ENCODE measurements around the gene CASD1. TPM values are rescaled to one million over a fixed set of nuclear protein-coding genes. Genes with fewer than 3 reads are reported as not detected.

Gene CASD1
- 19.2 TPM for total RNA-seq
- long read RNA-seq, transcript CASD1-201 (18 exons, 3,942 nt) = major isoform, 32 of 43 reads
- long read RNA-seq, partial matches to known transcripts = 3 of 43 reads
- long read RNA-seq, other reads (novel, unspliced or antisense) = 7 of 43 reads

GRCh38 chr7:94509264-94509886 lies at the start of gene CASD1:
Gene CASD1 (plus strand): TSS chr7:94509809. CDS start chr7:94510085, 276 bp downstream.
- intact Hi-C loops (cut with micrococcal nuclease) = no loop called here
- DNase-seq = peak; percentile 63

GRCh38 chr7:94466516-94466915 lies 43.1 kb upstream of the CASD1 start:
- Histone ChIP-seq H3K4me1 (no peaks in the 10 kb centered on the region), H3K36me3 (no peaks in the 10 kb centered on the region), H3K27ac (replicated peaks) (no peak overlapping the region), H3K9me3 (replicated peaks) (peaks cover 11% of the 10 kb centered on the region), H3K27me3 (ENCODE audit: low read depth) (no peaks in the 10 kb centered on the region), H3K4me3 (no peak overlapping the region)
- intact Hi-C loops (cut with micrococcal nuclease) = no loop called here
- TF ChIP-seq CTCF (IDR thresholded peaks at IDR 0.05; ENCODE audit: borderline replicate concordance) = no peak
- no peak for DNase-seq

More at GRCh38 chr7:94509264-94509886, at the start of gene CASD1:
- TF ChIP-seq CTCF (IDR thresholded peaks at IDR 0.05; ENCODE audit: borderline replicate concordance) = no peak
- Histone ChIP-seq H3K4me1 (peaks cover 51% of the 10 kb centered on the region), H3K27me3 (ENCODE audit: low read depth) (no peaks in the 10 kb centered on the region), H3K27ac (replicated peaks) (peak within 1 kb of the TSS; percentile 95), H3K4me3 (peak within 1 kb of the TSS; percentile 96), H3K36me3 (no peaks in the 10 kb centered on the region), H3K9me3 (replicated peaks) (no peaks in the 10 kb centered on the region)

- H3K4me3 ChIP-seq = no peak overlapping the region
- H3K4me1 ChIP-seq = no peaks in the 10 kb centered on the region
- peaks cover 24% of the 10 kb centered on the region for H3K9me3 ChIP-seq (replicated peaks)
- no peak overlapping the region for H3K27ac ChIP-seq (replicated peaks)
- intact Hi-C loops (cut with micrococcal nuclease) = no loop called here
- no peaks in the 10 kb centered on the region for H3K36me3 ChIP-seq
- TF ChIP-seq CTCF (IDR thresholded peaks at IDR 0.05; ENCODE audit: borderline replicate concordance) = no peak
- H3K27me3 ChIP-seq (ENCODE audit: low read depth) = peaks cover 4% of the 10 kb centered on the region
- no peak for DNase-seq
Measured at GRCh38 chr7:94471604-94472003, 38.0 kb upstream of the CASD1 start.

GRCh38 chr7:94472608-94473007 lies 37.0 kb upstream of the CASD1 start:
- intact Hi-C loops (cut with micrococcal nuclease) = no loop called here
- H3K27me3 ChIP-seq (ENCODE audit: low read depth) = peaks cover 12% of the 10 kb centered on the region
- DNase-seq = no peak
- H3K9me3 ChIP-seq (replicated peaks) = peaks cover 24% of the 10 kb centered on the region
- TF ChIP-seq CTCF (IDR thresholded peaks at IDR 0.05; ENCODE audit: borderline replicate concordance) = no peak
- no peaks in the 10 kb centered on the region for H3K36me3 ChIP-seq
- H3K4me3 ChIP-seq = no peak overlapping the region
- H3K4me1 ChIP-seq = no peaks in the 10 kb centered on the region
- no peak overlapping the region for H3K27ac ChIP-seq (replicated peaks)

- no peak overlapping the region for H3K27ac ChIP-seq (replicated peaks)
- TF ChIP-seq CTCF (IDR thresholded peaks at IDR 0.05; ENCODE audit: borderline replicate concordance) = no peak
- no peaks in the 10 kb centered on the region for H3K36me3 ChIP-seq
- intact Hi-C loops (cut with micrococcal nuclease) = no loop called here
- H3K4me1 ChIP-seq = no peaks in the 10 kb centered on the region
- no peak for DNase-seq
- H3K4me3 ChIP-seq = no peak overlapping the region
- peaks cover 14% of the 10 kb centered on the region for H3K9me3 ChIP-seq (replicated peaks)
- H3K27me3 ChIP-seq (ENCODE audit: low read depth) = peaks cover 16% of the 10 kb centered on the region
Measured at GRCh38 chr7:94476251-94476840, 33.3 kb upstream of the CASD1 start.
